Activated effector memory CD4-positive, alpha-beta T cell treated with anti-CD3 and anti-CD28 coated beads, Interleukin-2, amount 50 U/mL, for 16 hours (primary cell): ENCODE data around the gene TRIM52.

Experiments
- DNase-seq: peaks from one replicate; pipeline ENCODE4 v3.0.0-alpha.2; 2020

The TRIM52 gene

GRCh38 chr5:181255836-181256578 lies 4.9 kb downstream of the TRIM52 start:
- DNase-seq = no peak

GRCh38 chr5:181255276-181255675 lies 5.7 kb downstream of the TRIM52 start:
- no peak for DNase-seq

GRCh38 chr5:181248277-181248676 lies 12.7 kb downstream of the TRIM52 start:
- DNase-seq = no peak

GRCh38 chr5:181246276-181247049 lies 14.5 kb downstream of the TRIM52 start:
- peak; percentile 92 for DNase-seq

GRCh38 chr5:181245427-181246275 lies 15.3 kb downstream of the TRIM52 start:
- DNase-seq = peak; percentile 46

- peak; percentile 96 for DNase-seq
Measured at GRCh38 chr5:181243564-181244343, 17.2 kb downstream of the TRIM52 start, which contains the start of gene RACK1. TSS of gene RACK1 (minus strand) at chr5:181243906. CDS start at chr5:181243800, 106 bp downstream.

- DNase-seq = no peak
Measured at GRCh38 chr5:181243018-181243563, 17.9 kb downstream of the TRIM52 start.

GRCh38 chr5:181242031-181242451 lies 18.9 kb downstream of the TRIM52 start:
- no peak for DNase-seq

- peak; percentile 82 for DNase-seq
Measured at GRCh38 chr5:181241393-181241975, 19.5 kb downstream of the TRIM52 start.

- no peak for DNase-seq
Measured at GRCh38 chr5:181239062-181239663, 21.8 kb downstream of the TRIM52 start.

- no peak for DNase-seq
Measured at GRCh38 chr5:181237729-181238385, 23.1 kb downstream of the TRIM52 start.

- DNase-seq = no peak
Measured at GRCh38 chr5:181236954-181237641, 23.8 kb downstream of the TRIM52 start.

GRCh38 chr5:181236471-181236870 lies 24.5 kb downstream of the TRIM52 start:
- no peak for DNase-seq

- DNase-seq = no peak
Measured at GRCh38 chr5:181235689-181236366, 25.1 kb downstream of the TRIM52 start.

- DNase-seq = no peak
Measured at GRCh38 chr5:181235323-181235688, 25.6 kb downstream of the TRIM52 start.

GRCh38 chr5:181234455-181235306 lies 26.3 kb downstream of the TRIM52 start:
- no peak for DNase-seq

GRCh38 chr5:181233801-181234454 lies 27.0 kb downstream of the TRIM52 start:
- DNase-seq = no peak
